C4-2B (cell line): ENCODE results near the gene MRRF.

ENCODE experiments used
- CTCF ChIP-seq: fragments of 450-650 bp; conservative IDR thresholded peaks from 2 replicates; pipeline ENCODE4 v1.5.1; 2017; ENCODE audit warnings: mild to moderate bottlenecking
- ZFX ChIP-seq: fragments of 450-650 bp; IDR thresholded peaks from 2 replicates; pipeline ENCODE4 v1.6.1; 2017

GRCh38 chr9:122216138-122216797 is 48.4 kb upstream of the MRRF start:
- TF ChIP-seq CTCF (no peak), ZFX (no peak)
